K562 (cell line): Measurements from ENCODE around the gene MLH1. TPM values are rescaled to one million over a fixed set of nuclear protein-coding genes. Genes with fewer than 3 reads are reported as not detected.
A peak's percentile ranks its signal among the peaks of the same experiment; 100 is the strongest.

Experiments
- ATAC-seq: fragments of 200-7000 bp; cut with Tn5 transposase; 3 replicates; pipeline ENCODE4 v1.9.1; 2020; ENCODE audit warnings: moderate library complexity
- BruUV-seq: library from RNA; stranded (reverse); fragments of 400-500 nt; replicated peaks from 2 replicates; lab custom pipeline; 2021; lab: Mats Ljungman, UMichigan
- CTCF ChIA-PET: fragments of 300-600 bp; formaldehyde crosslinking; extraction: SDS; loops from one replicate; lab custom pipeline; 2021; ENCODE audit warnings: low intra/inter-chr PET ratio; lab: Yijun Ruan, JAX
- POLR2A ChIA-PET: fragments of 300-600, 350-650 bp; sonication (Branson Sonifier 250); formaldehyde crosslinking; extraction: SDS; loops from one replicate; lab custom pipeline; 2021; ENCODE audit warnings: antibody characterized with exemption, inconsistent platforms; lab: Yijun Ruan, JAX
- DNase-seq, 4 experiments: peaks; one replicate each; pipeline versions ENCODE4 v3.0.0 to v3.0.0-alpha.2; 2011 to 2018; ENCODE audit warnings: low spot score in 3 of 4, mixed read lengths in 3 of 4; ENCODE audit errors: extremely low read depth in 1 of 4
- FAIRE-seq: peaks from 2 replicates; lab custom pipeline; 2011; peaks lifted over from hg19 to GRCh38; lab: Jason Lieb, UNC
- H2AFZ ChIP-seq: 2 replicates; pipeline ENCODE4 v1.6.0; 2011; ENCODE audit warnings: low read depth, low read length, control low read depth, inconsistent platforms
- H3K27ac ChIP-seq: fragments of 200-600 bp; 3 replicates; pipeline ENCODE4 v1.8.0; 2011; ENCODE audit warnings: low read depth, mild to moderate bottlenecking, control low read depth, inconsistent platforms, low read length, moderate library complexity, mixed read lengths; ENCODE audit errors: extremely low read depth
- H3K27me3 ChIP-seq, 2 experiments: fragments of 300-600 bp in 1 of 2; 2 replicates in 1 of 2; 3 replicates in 1 of 2; pipeline versions ENCODE4 v1.6.0 to v1.8.0; 2011; ENCODE audit warnings: inconsistent platforms in 2 of 2, low read length in 2 of 2, mild to moderate bottlenecking in 1 of 2, mixed read lengths in 1 of 2, moderate library complexity in 1 of 2; ENCODE audit not compliant: control insufficient read depth in 2 of 2, insufficient read depth in 2 of 2
- H3K36me3 ChIP-seq: fragments of 300-600 bp; 3 replicates; pipeline ENCODE4 v1.8.0; 2011; ENCODE audit warnings: mild to moderate bottlenecking, low read length, inconsistent platforms; ENCODE audit not compliant: control insufficient read depth, insufficient read depth
- H3K4me1 ChIP-seq, 2 experiments: fragments of 200-600 bp in 1 of 2; replicated peaks in 1 of 2; 2 replicates in 1 of 2; 3 replicates in 1 of 2; pipeline versions ENCODE4 v1.5.1 to v1.8.0; 2011; ENCODE audit warnings: inconsistent platforms in 2 of 2, low read length in 2 of 2, mild to moderate bottlenecking in 1 of 2, mixed read lengths in 1 of 2, moderate library complexity in 1 of 2; ENCODE audit not compliant: control insufficient read depth in 2 of 2, insufficient read depth in 2 of 2
- H3K4me2 ChIP-seq: 2 replicates; pipeline ENCODE4 v1.6.1; 2011; ENCODE audit warnings: low read length, control low read depth, inconsistent platforms, mixed read lengths; ENCODE audit not compliant: insufficient read depth
- H3K4me3 ChIP-seq: fragments of 200-600 bp; sonication (generic), shearing (Covaris generic); 2 replicates; pipeline ENCODE4 v1.5.1; 2016; ENCODE audit warnings: control low read depth, inconsistent platforms
- H3K79me2 ChIP-seq: fragments of 200-600 bp; 3 replicates; pipeline ENCODE4 v1.8.0; 2011; ENCODE audit warnings: low read length, inconsistent platforms; ENCODE audit not compliant: control insufficient read depth, insufficient read depth
- H3K9ac ChIP-seq, 2 experiments: 2 replicates each; pipeline versions ENCODE4 v1.6.0 to v1.6.1; 2011; ENCODE audit warnings: low read depth in 2 of 2, low read length in 2 of 2, control low read depth in 1 of 2, inconsistent platforms in 1 of 2, mild to moderate bottlenecking in 1 of 2, mixed read lengths in 1 of 2; ENCODE audit not compliant: insufficient read depth in 1 of 2
- H3K9me1 ChIP-seq: one replicate; pipeline ENCODE4 v1.6.0; 2011; ENCODE audit warnings: inconsistent platforms, mild to moderate bottlenecking, low read length, moderate library complexity; ENCODE audit not compliant: control insufficient read depth, insufficient read depth
- H3K9me3 ChIP-seq: replicated peaks from 2 replicates; pipeline ENCODE4 v1.5.1; 2011; ENCODE audit warnings: low read depth, low read length, inconsistent platforms; ENCODE audit not compliant: control insufficient read depth, insufficient read depth
- H4K20me1 ChIP-seq: replicated peaks from 2 replicates; pipeline ENCODE4 v1.6.1; 2011; ENCODE audit warnings: low read length, inconsistent platforms, mixed read lengths; ENCODE audit not compliant: control insufficient read depth, insufficient read depth
- BCOR ChIP-seq: fragments of 450-650 bp; IDR thresholded peaks from 2 replicates; pipeline ENCODE4 v1.6.1; 2016
- CBFA2T2 ChIP-seq: fragments of 450-650 bp; conservative IDR thresholded peaks from 2 replicates; pipeline ENCODE4 v1.6.1; 2017; ENCODE audit warnings: mild to moderate bottlenecking
- CC2D1A ChIP-seq: fragments of 450-650 bp; IDR thresholded peaks from 2 replicates; pipeline ENCODE4 v1.6.1; 2017; ENCODE audit warnings: mild to moderate bottlenecking
- CCNT2 ChIP-seq: IDR thresholded peaks from 2 replicates; pipeline ENCODE4 v1.6.1; 2011; ENCODE audit warnings: borderline replicate concordance, low read depth, mild to moderate bottlenecking, moderate library complexity, mixed read lengths, low read length; ENCODE audit not compliant: insufficient read length; ENCODE audit errors: extremely low read depth
- DACH1 ChIP-seq: fragments of 450-650 bp; IDR thresholded peaks from 2 replicates; pipeline ENCODE4 v1.6.1; 2018; ENCODE audit not compliant: partially characterized antibody
- DPF2 ChIP-seq: fragments of 450-650 bp; IDR thresholded peaks from 2 replicates; pipeline ENCODE4 v1.6.1; 2016
- ESRRA ChIP-seq: fragments of 450-650 bp; IDR thresholded peaks from 2 replicates; pipeline ENCODE4 v1.6.1; 2014; ENCODE audit warnings: low read depth, mild to moderate bottlenecking, moderate library complexity, borderline replicate concordance
- HIVEP1 ChIP-seq: fragments of 250-450 bp; sonication (Bioruptor Pico); IDR thresholded peaks from 2 replicates; pipeline ENCODE4 v1.4.0; 2020; ENCODE audit warnings: mild to moderate bottlenecking
- JUN ChIP-seq, 2 experiments: sonication (generic) in 1 of 2; formaldehyde crosslinking in 1 of 2; IDR thresholded peaks; 2 replicates each; pipeline versions ENCODE4 v1.6.1 to v1.8.0; 2012 to 2022; ENCODE audit warnings: borderline replicate concordance in 2 of 2, mild to moderate bottlenecking in 2 of 2, improper control_type of control experiment in 1 of 2, low read depth in 1 of 2, low read length in 1 of 2, missing genetic modification reagents in 1 of 2
- MAFF ChIP-seq: IDR thresholded peaks from 2 replicates; pipeline ENCODE4 v1.6.1; 2012; ENCODE audit warnings: low read length, improper control_type of control experiment
- MTA2 ChIP-seq: fragments of 450-650 bp; IDR thresholded peaks from 2 replicates; pipeline ENCODE4 v1.6.1; 2016; ENCODE audit warnings: low read depth
- MYNN ChIP-seq, 2 experiments: sonication (generic); formaldehyde crosslinking in 1 of 2; IDR thresholded peaks; 2 replicates each; pipeline versions ENCODE4 v1.5.0 to v1.6.1; 2016 to 2020; ENCODE audit warnings: antibody characterized with exemption in 1 of 2, missing genetic modification reagents in 1 of 2
- NCOR1 ChIP-seq: fragments of 450-650 bp; IDR thresholded peaks from 2 replicates; pipeline ENCODE4 v1.6.1; 2016; ENCODE audit warnings: mild to moderate bottlenecking, moderate library complexity
- RBFOX2 ChIP-seq: fragments of 200-400 bp; formaldehyde crosslinking; IDR thresholded peaks from 2 replicates; pipeline ENCODE4 v1.6.1; 2017; ENCODE audit warnings: low read depth, mild to moderate bottlenecking, low read length, moderate library complexity
- RCOR1 ChIP-seq, 2 experiments: IDR thresholded peaks; 2 replicates each; pipeline ENCODE4 v1.6.1; 2012; ENCODE audit warnings: low read depth in 2 of 2, low read length in 2 of 2, borderline replicate concordance in 1 of 2, improper control_type of control experiment in 1 of 2
- TRIM24 ChIP-seq, 2 experiments: fragments of 450-650 bp; IDR thresholded peaks; 2 replicates each; pipeline ENCODE4 v1.6.1; 2016
- in situ Hi-C: fragments of 300-500 bp; cut with MboI; formaldehyde crosslinking; loops from 4 replicates; pipeline ENCODE4 v1.15.0; 2018; ENCODE audit warnings: inconsistent platforms, mixed read lengths
- intact Hi-C: fragments of 100-400 bp; cut with micrococcal nuclease; formaldehyde crosslinking; loops from 2 replicates; pipeline ENCODE4 v1.14.2; 2022
- polyA plus RNA-seq, 8 experiments: library from polyadenylated mRNA; depleted of rRNA in 4 of 8; stranded (reverse) in 5 of 8; unstranded in 3 of 8; fragments of >200 nt; fragmentation: Nextera tagmentation in 2 of 8; fragmentation: Illumina TruSeq in 1 of 8; extraction: Ambion mirVana in 2 of 8; extraction: Trizol in 1 of 8; gene quantifications; 2 replicates each; pipeline versions ENCODE4 v1.2.1 to v1.2.3, GENCODE V29; 2011 to 2014; ENCODE audit warnings: inconsistent platforms in 1 of 8, missing spikeins in 1 of 8
- total RNA-seq, 7 experiments: library from RNA; depleted of rRNA in 6 of 7; stranded (reverse); fragments of >200 nt in 6 of 7; fragmentation: Illumina TruSeq in 2 of 7; extraction: Trizol in 2 of 7; gene quantifications; 2 replicates each; pipeline versions ENCODE4 v1.2.1 to v1.2.3, GENCODE V29; 2011 to 2021; ENCODE audit warnings: low replicate concordance in 1 of 7
- TF ChIP-seq, protein P1 (sequence below): fragments of 450-650 bp; formaldehyde crosslinking; conservative IDR thresholded peaks from 2 replicates; pipeline ENCODE4 v1.4.0; 2022; ENCODE audit warnings: mild to moderate bottlenecking, missing genetic modification characterization
- TF ChIP-seq, protein P2 (sequence below), 2 experiments: fragments of 450-650 bp in 1 of 2; sonication (generic) in 1 of 2; formaldehyde crosslinking; conservative IDR thresholded peaks; 2 replicates each; pipeline versions ENCODE4 v1.4.0 to v1.8.1; 2020 to 2022; ENCODE audit warnings: mild to moderate bottlenecking in 1 of 2, missing genetic modification reagents in 1 of 2
- TF ChIP-seq, protein P3 (sequence below), 2 experiments: fragments of 450-650 bp; IDR thresholded peaks; 2 replicates each; pipeline ENCODE4 v1.6.1; 2016

The MLH1 gene
- total and polyA plus RNA-seq, 9 of the 15 experiments (the other 6 are each of a cell fraction or from before 2014, with no cell fraction given), result 76.4 to 155 (median 117) TPM

DNA sequence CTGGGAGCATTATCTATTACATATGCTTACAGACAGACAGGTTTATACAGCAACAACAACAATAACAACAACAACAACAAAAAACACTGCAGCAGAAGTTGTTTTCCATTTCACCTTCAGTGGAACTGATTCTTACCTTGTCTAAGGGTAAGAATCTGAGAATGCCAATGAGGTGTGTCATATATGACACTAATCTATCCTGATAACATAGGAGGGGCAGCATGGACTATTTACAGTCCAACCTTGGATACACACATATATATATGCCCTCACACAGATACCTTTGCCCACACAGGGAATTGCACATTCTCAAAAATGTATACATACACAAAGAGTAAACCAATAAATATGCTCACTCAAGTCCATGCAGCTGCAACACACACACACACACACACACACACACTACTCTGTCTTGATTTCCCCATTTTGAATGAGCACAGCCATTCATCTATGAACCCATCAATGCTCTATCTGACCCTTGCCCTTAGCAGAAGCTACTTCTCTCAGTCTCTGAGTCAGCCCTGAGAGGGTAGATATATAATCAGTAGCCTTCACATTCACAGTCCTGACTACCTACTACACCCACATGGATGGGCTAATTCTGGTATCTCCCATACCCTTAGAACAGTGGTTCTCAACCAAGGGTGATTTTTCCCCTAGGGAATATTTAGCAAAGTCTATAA lies 38.7 kb upstream of the MLH1 start:
- Histone ChIP-seq H3K4me1 (peaks cover 22 to 50% of the 10 kb centered on the region in 2 experiments), H4K20me1 (no peaks in the 10 kb centered on the region), H3K4me3 (no peak overlapping the region), H2AFZ (peak overlapping the region; percentile 44; the same call in 1 of the 2 replicates), H3K27ac (no peak overlapping the region), H3K79me2 (no peaks in the 10 kb centered on the region), H3K36me3 (no peaks in the 10 kb centered on the region), H3K9me1 (no peaks in the 10 kb centered on the region), H3K9ac (no peak overlapping the region), H3K9me3 (no peaks in the 10 kb centered on the region; the same call in 1 of the 2 replicates), H3K4me2 (peak overlapping the region; percentile 48; the same call in 1 of the 2 replicates), H3K27me3 (no peaks in the 10 kb centered on the region)
- intact Hi-C loops, result loop anchor here (5.0 kb wide), 1 partner anchor 258 kb away; no protein-coding TSS in a partner anchor
- ATAC-seq, result peak; percentile 21
- ChIA-PET CTCF (no interaction called here), POLR2A (interaction anchor here (0.7 to 1.1 kb wide), 4 partner anchors 16 to 80 kb away, joined by 3 to 4 read pairs (median 3); partner anchors contain the start of genes EPM2AIP1 and MLH1)
- FAIRE-seq, result peak; percentile 42
- peak in 2 of 4 experiments; percentile 67 to 80 for DNase-seq
- in situ Hi-C loops, result loop anchor here (10.0 kb wide), 1 partner anchor 220 kb away; no protein-coding TSS in a partner anchor
- BruUV-seq, result no TSS peak
- TF ChIP-seq HIVEP1 (no peak), JUN (IDR thresholded peaks at IDR 0.05; ENCODE audit: borderline replicate concordance, low read depth, low read length) (peak; percentile 41; the same call in 1 of the 2 replicates), JUN (CRISPR knock-in tag; IDR thresholded peaks at IDR 0.05; ENCODE audit: borderline replicate concordance) (no peak), DACH1 (peak; percentile 72), ESRRA (no peak), CCNT2 (peak; percentile 18), MTA2 (peak; percentile 71), CC2D1A (peak; percentile 72; the same call in 1 of the 2 replicates), RBFOX2 (no peak), NCOR1 (peak; percentile 84), MYNN (IDR thresholded peaks at IDR 0.05) (peak; percentile 65; the same call in 1 of the 2 replicates), MYNN (CRISPR knock-in tag; IDR thresholded peaks at IDR 0.05) (no peak), DPF2 (peak; percentile 87), TRIM24 (IDR thresholded peaks at IDR 0.05) (peak; percentile 79 to 80), CBFA2T2 (peak; percentile 91), BCOR (peak; percentile 38; the same call in 1 of the 2 replicates), RCOR1 (IDR thresholded peaks at IDR 0.05; ENCODE audit: borderline replicate concordance in 1 of 2, low read depth in 2 of 2, low read length in 2 of 2) (0 out of 4 replicates have a peak, but pooled peaks of 1 of the 2 experiments have one; percentile 47), MAFF (no peak)
- TF ChIP-seq, protein P1, sequence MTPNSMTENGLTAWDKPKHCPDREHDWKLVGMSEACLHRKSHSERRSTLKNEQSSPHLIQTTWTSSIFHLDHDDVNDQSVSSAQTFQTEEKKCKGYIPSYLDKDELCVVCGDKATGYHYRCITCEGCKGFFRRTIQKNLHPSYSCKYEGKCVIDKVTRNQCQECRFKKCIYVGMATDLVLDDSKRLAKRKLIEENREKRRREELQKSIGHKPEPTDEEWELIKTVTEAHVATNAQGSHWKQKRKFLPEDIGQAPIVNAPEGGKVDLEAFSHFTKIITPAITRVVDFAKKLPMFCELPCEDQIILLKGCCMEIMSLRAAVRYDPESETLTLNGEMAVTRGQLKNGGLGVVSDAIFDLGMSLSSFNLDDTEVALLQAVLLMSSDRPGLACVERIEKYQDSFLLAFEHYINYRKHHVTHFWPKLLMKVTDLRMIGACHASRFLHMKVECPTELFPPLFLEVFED (CRISPR knock-in tag), result no peak
- TF ChIP-seq, protein P2, sequence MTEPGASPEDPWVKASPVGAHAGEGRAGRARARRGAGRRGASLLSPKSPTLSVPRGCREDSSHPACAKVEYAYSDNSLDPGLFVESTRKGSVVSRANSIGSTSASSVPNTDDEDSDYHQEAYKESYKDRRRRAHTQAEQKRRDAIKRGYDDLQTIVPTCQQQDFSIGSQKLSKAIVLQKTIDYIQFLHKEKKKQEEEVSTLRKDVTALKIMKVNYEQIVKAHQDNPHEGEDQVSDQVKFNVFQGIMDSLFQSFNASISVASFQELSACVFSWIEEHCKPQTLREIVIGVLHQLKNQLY (CRISPR knock-in tag; conservative IDR thresholded peaks at IDR 0.05), result no peak
- TF ChIP-seq, protein P3, sequence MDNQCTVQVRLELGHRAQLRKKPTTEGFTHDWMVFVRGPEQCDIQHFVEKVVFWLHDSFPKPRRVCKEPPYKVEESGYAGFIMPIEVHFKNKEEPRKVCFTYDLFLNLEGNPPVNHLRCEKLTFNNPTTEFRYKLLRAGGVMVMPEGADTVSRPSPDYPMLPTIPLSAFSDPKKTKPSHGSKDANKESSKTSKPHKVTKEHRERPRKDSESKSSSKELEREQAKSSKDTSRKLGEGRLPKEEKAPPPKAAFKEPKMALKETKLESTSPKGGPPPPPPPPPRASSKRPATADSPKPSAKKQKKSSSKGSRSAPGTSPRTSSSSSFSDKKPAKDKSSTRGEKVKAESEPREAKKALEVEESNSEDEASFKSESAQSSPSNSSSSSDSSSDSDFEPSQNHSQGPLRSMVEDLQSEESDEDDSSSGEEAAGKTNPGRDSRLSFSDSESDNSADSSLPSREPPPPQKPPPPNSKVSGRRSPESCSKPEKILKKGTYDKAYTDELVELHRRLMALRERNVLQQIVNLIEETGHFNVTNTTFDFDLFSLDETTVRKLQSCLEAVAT (IDR thresholded peaks at IDR 0.05), result 0 out of 4 replicates have a peak, but pooled peaks of 1 of the 2 experiments have one; percentile 34
